Esophagus (tissue), 2 donors: ENCODE results near the gene SGSH. TPM values are rescaled to one million over a fixed set of nuclear protein-coding genes. Genes with fewer than 3 reads are reported as not detected.
A peak's percentile ranks its signal among the peaks of the same experiment; 100 is the strongest.

Source experiments
- H3K27ac ChIP-seq, 2 donors: one replicate each; pipeline ENCODE4 v1.5.1; 2013; ENCODE audit warnings: low read depth in 2 of 2, mild to moderate bottlenecking in 2 of 2, inconsistent platforms in 1 of 2, low read length in 1 of 2, moderate library complexity in 1 of 2
- H3K27me3 ChIP-seq, 2 donors: one replicate each; pipeline ENCODE4 v1.6.1; 2013; ENCODE audit warnings: low read length in 2 of 2, control low read depth in 1 of 2, mild to moderate bottlenecking in 1 of 2; ENCODE audit not compliant: insufficient read depth in 2 of 2, control insufficient read depth in 1 of 2
- H3K36me3 ChIP-seq, 2 donors: one replicate each; pipeline ENCODE4 v1.6.1; 2013; ENCODE audit warnings: low read length in 1 of 2; ENCODE audit not compliant: control insufficient read depth in 2 of 2, insufficient read depth in 2 of 2
- H3K4me1 ChIP-seq, 2 donors: one replicate each; pipeline ENCODE4 v1.6.1; 2013; ENCODE audit warnings: low read length in 1 of 2; ENCODE audit not compliant: control insufficient read depth in 2 of 2, insufficient read depth in 2 of 2
- H3K4me3 ChIP-seq, 2 donors: one replicate each; pipeline ENCODE4 v1.5.1; 2013; ENCODE audit warnings: low read length in 2 of 2, mild to moderate bottlenecking in 2 of 2, low read depth in 1 of 2, moderate library complexity in 1 of 2
- H3K9me3 ChIP-seq, 2 donors: one replicate each; pipeline ENCODE4 v1.6.1; 2013; ENCODE audit warnings: mild to moderate bottlenecking in 2 of 2, low read depth in 1 of 2, low read length in 1 of 2, moderate library complexity in 1 of 2; ENCODE audit not compliant: control insufficient read depth in 2 of 2, insufficient read depth in 1 of 2
- WGBS, 2 donors: extraction: QIAGEN DNeasy Blood & Tissue Kit; methylation state at CpG; one replicate each; pipeline ENCODE4 v1.1.7; 2013; 5-methylcytosine and 5-hydroxymethylcytosine counted together
- polyA plus RNA-seq, 2 donors: library from polyadenylated mRNA; stranded (reverse); fragments of 200-250 nt; gene quantifications; one replicate each; pipeline ENCODE4 v1.2.3, GENCODE V29; 2013
- donor health status: healthy with polysubstance abuse.
- donor health status: Bipolar disorder and iron deficiency.

The SGSH gene
- polyA plus RNA-seq, 2 donors = 16.5 to 20.4 TPM

- no peaks in the 10 kb centered on the region for H3K9me3 ChIP-seq
- no peaks in the 10 kb centered on the region for H3K36me3 ChIP-seq
- no peak overlapping the region for H3K4me3 ChIP-seq
- H3K27ac ChIP-seq = peak overlapping the region; percentile 60 to 93
- no peaks in the 10 kb centered on the region for H3K27me3 ChIP-seq
- WGBS, 2 donors = 46 to 49% methylated on average over 13 of the region's 13 CpGs
- H3K4me1 ChIP-seq = peaks cover 0 to 3% of the 10 kb centered on the region in 2 donors
Observed at GRCh38 chr17:80254396-80255251, 34.5 kb upstream of the SGSH start.

GRCh38 chr17:80253631-80254395 is 33.7 kb upstream of the SGSH start:
- H3K36me3 ChIP-seq = peaks cover 0 to 3% of the 10 kb centered on the region in 2 donors
- peaks cover 0 to 2% of the 10 kb centered on the region in 2 donors for H3K4me1 ChIP-seq
- peak overlapping the region; percentile 37 to 60 for H3K27ac ChIP-seq
- WGBS, 2 donors = 89 to 90% methylated on average over 21 of the region's 21 CpGs
- no peaks in the 10 kb centered on the region for H3K9me3 ChIP-seq
- no peaks in the 10 kb centered on the region for H3K27me3 ChIP-seq
- H3K4me3 ChIP-seq = no peak overlapping the region

GRCh38 chr17:80252871-80253270 is 32.7 kb upstream of the SGSH start:
- 35 to 36% methylated on average over 13 of the region's 13 CpGs for WGBS, 2 donors
- Histone ChIP-seq H3K27ac (no peak overlapping the region), H3K4me1 (peaks cover 0 to 2% of the 10 kb centered on the region in 2 donors), H3K9me3 (no peaks in the 10 kb centered on the region), H3K4me3 (no peak overlapping the region), H3K27me3 (no peaks in the 10 kb centered on the region), H3K36me3 (peaks cover 0 to 3% of the 10 kb centered on the region in 2 donors)

- no peak overlapping the region for H3K27ac ChIP-seq
Observed at GRCh38 chr17:80251966-80252365, 31.8 kb upstream of the SGSH start.

GRCh38 chr17:80248894-80249710 is 29.0 kb upstream of the SGSH start:
- WGBS, 2 donors = 87% methylated on average over 26 of the region's 26 CpGs
- Histone ChIP-seq H3K36me3 (peaks cover 0 to 19% of the 10 kb centered on the region in 2 donors), H3K9me3 (no peaks in the 10 kb centered on the region), H3K27ac (no peak overlapping the region), H3K4me1 (peaks cover 0 to 2% of the 10 kb centered on the region in 2 donors), H3K27me3 (no peaks in the 10 kb centered on the region), H3K4me3 (no peak overlapping the region)

More at GRCh38 chr17:80251966-80252365, 31.8 kb upstream of the SGSH start:
- Histone ChIP-seq H3K4me1 (peaks cover 0 to 2% of the 10 kb centered on the region in 2 donors), H3K27me3 (no peaks in the 10 kb centered on the region), H3K9me3 (no peaks in the 10 kb centered on the region), H3K36me3 (peaks cover 0 to 3% of the 10 kb centered on the region in 2 donors), H3K4me3 (no peak overlapping the region)
- WGBS, 2 donors = 92 to 93% methylated on average over 11 of the region's 11 CpGs

- Histone ChIP-seq H3K9me3 (no peaks in the 10 kb centered on the region), H3K27ac (no peak overlapping the region), H3K27me3 (no peaks in the 10 kb centered on the region), H3K4me1 (no peaks in the 10 kb centered on the region), H3K4me3 (no peak overlapping the region), H3K36me3 (peaks cover 0 to 19% of the 10 kb centered on the region in 2 donors)
- 94 to 97% methylated on average over 23 of the region's 23 CpGs for WGBS, 2 donors
Observed at GRCh38 chr17:80248001-80248893, 28.1 kb upstream of the SGSH start.

- H3K27me3 ChIP-seq = no peaks in the 10 kb centered on the region
- 85 to 86% methylated on average over 17 of the region's 17 CpGs for WGBS, 2 donors
- no peaks in the 10 kb centered on the region for H3K9me3 ChIP-seq
- no peak overlapping the region for H3K4me3 ChIP-seq
- no peaks in the 10 kb centered on the region for H3K4me1 ChIP-seq
- H3K27ac ChIP-seq = no peak overlapping the region
- peaks cover 0 to 19% of the 10 kb centered on the region in 2 donors for H3K36me3 ChIP-seq
Observed at GRCh38 chr17:80247561-80247960, 27.4 kb upstream of the SGSH start.

- H3K4me1 ChIP-seq = no peaks in the 10 kb centered on the region
- no peaks in the 10 kb centered on the region for H3K9me3 ChIP-seq
- WGBS, 2 donors = 90 to 95% methylated on average over 8 of the region's 8 CpGs
- no peak overlapping the region for H3K27ac ChIP-seq
- H3K27me3 ChIP-seq = no peaks in the 10 kb centered on the region
- peaks cover 0 to 21% of the 10 kb centered on the region in 2 donors for H3K36me3 ChIP-seq
- H3K4me3 ChIP-seq = no peak overlapping the region
Observed at GRCh38 chr17:80246726-80247125, 26.6 kb upstream of the SGSH start.
